ENCODE results near the gene REC8. TPM values are rescaled to one million over a fixed set of nuclear protein-coding genes. Genes with fewer than 3 reads are reported as not detected.

The REC8 gene
- total RNA-seq, 1 experiment from 2014 or later, result 7.6 TPM

DNA sequence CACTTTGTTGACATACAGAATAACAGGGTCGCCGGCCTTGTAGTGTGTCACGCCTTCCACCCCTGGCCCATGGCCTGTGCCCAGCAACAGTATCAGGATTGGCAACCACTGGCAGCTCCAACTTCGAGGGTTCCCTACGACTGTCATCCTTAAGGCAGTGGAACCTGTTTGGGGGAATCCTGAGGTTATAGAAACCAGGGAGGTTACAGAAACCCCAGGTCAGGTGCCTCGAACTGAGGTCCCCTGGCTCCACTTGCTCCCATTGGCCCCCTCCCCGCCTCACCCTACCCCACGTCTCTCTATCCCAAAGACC lies 22.9 kb downstream of the REC8 start (continued):
- TF ChIP-seq REST (IDR thresholded peaks at IDR 0.05; ENCODE audit: low read depth) (no peak), YY1 (IDR thresholded peaks at IDR 0.05; ENCODE audit: extremely low read depth, insufficient replicate concordance, low read depth, low read length) (no peak), CBX3 (IDR thresholded peaks at IDR 0.05; ENCODE audit: low read depth) (no peak), SP1 (IDR thresholded peaks at IDR 0.05; ENCODE audit: low read depth) (no peak), ELF1 (IDR thresholded peaks at IDR 0.05; ENCODE audit: borderline replicate concordance, low read depth) (no peak), SRF (IDR thresholded peaks at IDR 0.05; ENCODE audit: low read depth) (no peak)
- TF ChIP-seq, protein P1, sequence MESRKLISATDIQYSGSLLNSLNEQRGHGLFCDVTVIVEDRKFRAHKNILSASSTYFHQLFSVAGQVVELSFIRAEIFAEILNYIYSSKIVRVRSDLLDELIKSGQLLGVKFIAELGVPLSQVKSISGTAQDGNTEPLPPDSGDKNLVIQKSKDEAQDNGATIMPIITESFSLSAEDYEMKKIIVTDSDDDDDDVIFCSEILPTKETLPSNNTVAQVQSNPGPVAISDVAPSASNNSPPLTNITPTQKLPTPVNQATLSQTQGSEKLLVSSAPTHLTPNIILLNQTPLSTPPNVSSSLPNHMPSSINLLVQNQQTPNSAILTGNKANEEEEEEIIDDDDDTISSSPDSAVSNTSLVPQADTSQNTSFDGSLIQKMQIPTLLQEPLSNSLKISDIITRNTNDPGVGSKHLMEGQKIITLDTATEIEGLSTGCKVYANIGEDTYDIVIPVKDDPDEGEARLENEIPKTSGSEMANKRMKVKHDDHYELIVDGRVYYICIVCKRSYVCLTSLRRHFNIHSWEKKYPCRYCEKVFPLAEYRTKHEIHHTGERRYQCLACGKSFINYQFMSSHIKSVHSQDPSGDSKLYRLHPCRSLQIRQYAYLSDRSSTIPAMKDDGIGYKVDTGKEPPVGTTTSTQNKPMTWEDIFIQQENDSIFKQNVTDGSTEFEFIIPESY (IDR thresholded peaks at IDR 0.05; ENCODE audit: extremely low read depth, insufficient replicate concordance, low read length), result no peak
- TF ChIP-seq, protein P2, sequence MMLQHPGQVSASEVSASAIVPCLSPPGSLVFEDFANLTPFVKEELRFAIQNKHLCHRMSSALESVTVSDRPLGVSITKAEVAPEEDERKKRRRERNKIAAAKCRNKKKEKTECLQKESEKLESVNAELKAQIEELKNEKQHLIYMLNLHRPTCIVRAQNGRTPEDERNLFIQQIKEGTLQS (IDR thresholded peaks at IDR 0.05), result no peak

All from HCT116 (cell line).